ENCODE measurements around the gene CRYGB.

The CRYGB gene

GRCh38 chr2:208136716-208137094 lies 9.3 kb downstream of the CRYGB start:
- Histone ChIP-seq H3K4me1 (ENCODE audit: control insufficient read depth, insufficient read depth, low read depth, low read length) (no peaks in the 10 kb centered on the region), H3K4ac (ENCODE audit: low read depth in 1 of 2, low read length in 2 of 2) (no peak overlapping the region), H3K27ac (ENCODE audit: low read length, poor library complexity, severe bottlenecking) (no peak overlapping the region), H4K91ac (ENCODE audit: low read length) (no peak overlapping the region), H2BK15ac (ENCODE audit: low read depth, poor library complexity, severe bottlenecking) (no peak overlapping the region), H3K9ac (ENCODE audit: low read length) (no peak overlapping the region), H2BK12ac (ENCODE audit: low read length in 2 of 2) (no peak overlapping the region), H3K4me3 (ENCODE audit: insufficient read depth in 1 of 2, low read depth in 1 of 2, low read length in 2 of 2) (no peak overlapping the region), H3K4me2 (ENCODE audit: low read length, poor library complexity, severe bottlenecking) (no peak overlapping the region), H2AK5ac (ENCODE audit: low read length, severe bottlenecking) (no peak overlapping the region), H4K8ac (ENCODE audit: low read length) (no peak overlapping the region), H3K27me3 (ENCODE audit: control insufficient read depth in 1 of 2, insufficient read depth in 1 of 2, low read length in 2 of 2) (peaks cover 0 to 5% of the 10 kb centered on the region in 2 experiments), H3K14ac (ENCODE audit: low read length in 2 of 2) (no peak overlapping the region), H2BK120ac (ENCODE audit: low read depth, low read length) (no peak overlapping the region), H3K18ac (ENCODE audit: low read depth in 1 of 2, low read length in 2 of 2) (no peak overlapping the region), H3K36me3 (ENCODE audit: control insufficient read depth in 1 of 2, insufficient read depth in 2 of 2, low read depth in 1 of 2, low read length in 2 of 2) (no peaks in the 10 kb centered on the region), H2AFZ (ENCODE audit: low read depth, low read length) (no peak overlapping the region), H3K9me3 (ENCODE audit: control insufficient read depth, low read length) (no peaks in the 10 kb centered on the region), H2BK5ac (ENCODE audit: low read depth, low read length, poor library complexity, severe bottlenecking) (no peak overlapping the region), H3K23ac (ENCODE audit: low read length in 2 of 2) (no peak overlapping the region), H3K79me1 (replicated peaks; ENCODE audit: low read length, poor library complexity, severe bottlenecking) (no peaks in the 10 kb centered on the region)
- no peak for DNase-seq
- whole genome bisulfite sequencing: 76% methylated on average over 2 of the region's 2 CpGs

- Histone ChIP-seq H3K79me1 (replicated peaks; ENCODE audit: low read length, poor library complexity, severe bottlenecking) (no peaks in the 10 kb centered on the region), H2AFZ (ENCODE audit: low read depth, low read length) (no peak overlapping the region), H3K27ac (ENCODE audit: low read length, poor library complexity, severe bottlenecking) (no peak overlapping the region), H3K4me1 (ENCODE audit: control insufficient read depth, insufficient read depth, low read depth, low read length) (no peaks in the 10 kb centered on the region), H3K4me3 (ENCODE audit: insufficient read depth in 1 of 2, low read depth in 1 of 2, low read length in 2 of 2) (no peak overlapping the region), H3K36me3 (ENCODE audit: control insufficient read depth in 1 of 2, insufficient read depth in 2 of 2, low read depth in 1 of 2, low read length in 2 of 2) (no peaks in the 10 kb centered on the region), H3K4me2 (ENCODE audit: low read length, poor library complexity, severe bottlenecking) (no peak overlapping the region), H3K9ac (ENCODE audit: low read length) (no peak overlapping the region), H3K4ac (ENCODE audit: low read depth in 1 of 2, low read length in 2 of 2) (no peak overlapping the region), H2BK15ac (ENCODE audit: low read depth, poor library complexity, severe bottlenecking) (no peak overlapping the region), H3K14ac (ENCODE audit: low read length in 2 of 2) (no peak overlapping the region), H3K27me3 (ENCODE audit: control insufficient read depth in 1 of 2, insufficient read depth in 1 of 2, low read length in 2 of 2) (peaks cover 0 to 5% of the 10 kb centered on the region in 2 experiments), H4K8ac (ENCODE audit: low read length) (no peak overlapping the region), H2AK5ac (ENCODE audit: low read length, severe bottlenecking) (no peak overlapping the region), H4K91ac (ENCODE audit: low read length) (no peak overlapping the region), H2BK120ac (ENCODE audit: low read depth, low read length) (no peak overlapping the region), H2BK12ac (ENCODE audit: low read length in 2 of 2) (no peak overlapping the region), H3K18ac (ENCODE audit: low read depth in 1 of 2, low read length in 2 of 2) (no peak overlapping the region), H3K9me3 (ENCODE audit: control insufficient read depth, low read length) (no peaks in the 10 kb centered on the region), H3K23ac (ENCODE audit: low read length in 2 of 2) (no peak overlapping the region), H2BK5ac (ENCODE audit: low read depth, low read length, poor library complexity, severe bottlenecking) (no peak overlapping the region)
- 90% methylated on average over 10 of the region's 11 CpGs for WGBS
- DNase-seq: no peak
Measured at GRCh38 chr2:208135794-208136715, 9.9 kb downstream of the CRYGB start.

- Histone ChIP-seq H4K91ac (ENCODE audit: low read length) (no peak overlapping the region), H2BK5ac (ENCODE audit: low read depth, low read length, poor library complexity, severe bottlenecking) (no peak overlapping the region), H3K14ac (ENCODE audit: low read length in 2 of 2) (no peak overlapping the region), H3K27me3 (ENCODE audit: control insufficient read depth in 1 of 2, insufficient read depth in 1 of 2, low read length in 2 of 2) (peaks cover 0 to 5% of the 10 kb centered on the region in 2 experiments), H3K79me1 (replicated peaks; ENCODE audit: low read length, poor library complexity, severe bottlenecking) (no peaks in the 10 kb centered on the region), H4K8ac (ENCODE audit: low read length) (no peak overlapping the region), H3K9ac (ENCODE audit: low read length) (no peak overlapping the region), H2BK12ac (ENCODE audit: low read length in 2 of 2) (no peak overlapping the region), H2BK15ac (ENCODE audit: low read depth, poor library complexity, severe bottlenecking) (no peak overlapping the region), H3K4me3 (ENCODE audit: insufficient read depth in 1 of 2, low read depth in 1 of 2, low read length in 2 of 2) (no peak overlapping the region), H3K9me3 (ENCODE audit: control insufficient read depth, low read length) (no peaks in the 10 kb centered on the region), H3K27ac (ENCODE audit: low read length, poor library complexity, severe bottlenecking) (no peak overlapping the region), H3K4ac (ENCODE audit: low read depth in 1 of 2, low read length in 2 of 2) (no peak overlapping the region), H2AFZ (ENCODE audit: low read depth, low read length) (no peak overlapping the region), H2AK5ac (ENCODE audit: low read length, severe bottlenecking) (no peak overlapping the region), H3K18ac (ENCODE audit: low read depth in 1 of 2, low read length in 2 of 2) (no peak overlapping the region), H3K4me2 (ENCODE audit: low read length, poor library complexity, severe bottlenecking) (no peak overlapping the region), H3K36me3 (ENCODE audit: control insufficient read depth in 1 of 2, insufficient read depth in 2 of 2, low read depth in 1 of 2, low read length in 2 of 2) (no peaks in the 10 kb centered on the region), H3K23ac (ENCODE audit: low read length in 2 of 2) (no peak overlapping the region), H3K4me1 (ENCODE audit: control insufficient read depth, insufficient read depth, low read depth, low read length) (no peaks in the 10 kb centered on the region), H2BK120ac (ENCODE audit: low read depth, low read length) (no peak overlapping the region)
- no peak for DNase-seq
- 72% methylated on average over 8 of the region's 8 CpGs for WGBS
Measured at GRCh38 chr2:208134928-208135586, 10.9 kb downstream of the CRYGB start.

GRCh38 chr2:208130712-208131110 lies 15.2 kb downstream of the CRYGB start:
- no peak overlapping the region for H3K14ac ChIP-seq (ENCODE audit: low read length in 2 of 2)
- H2BK120ac ChIP-seq (ENCODE audit: low read depth, low read length): no peak overlapping the region
- no peak overlapping the region for H2AK5ac ChIP-seq (ENCODE audit: low read length, severe bottlenecking)
- H3K4me1 ChIP-seq (ENCODE audit: control insufficient read depth, insufficient read depth, low read depth, low read length): peaks cover 1% of the 10 kb centered on the region
- no peak overlapping the region for H2BK5ac ChIP-seq (ENCODE audit: low read depth, low read length, poor library complexity, severe bottlenecking)
- H2BK15ac ChIP-seq (ENCODE audit: low read depth, poor library complexity, severe bottlenecking): no peak overlapping the region
- no peak overlapping the region for H3K9ac ChIP-seq (ENCODE audit: low read length)
- no peak overlapping the region for H4K8ac ChIP-seq (ENCODE audit: low read length)
- H3K79me1 ChIP-seq (replicated peaks; ENCODE audit: low read length, poor library complexity, severe bottlenecking): no peaks in the 10 kb centered on the region
- H3K27me3 ChIP-seq (ENCODE audit: control insufficient read depth in 1 of 2, insufficient read depth in 1 of 2, low read length in 2 of 2): peaks cover 0 to 9% of the 10 kb centered on the region in 2 experiments
- no peak overlapping the region for H2AFZ ChIP-seq (ENCODE audit: low read depth, low read length)
- WGBS: 87% methylated on average over 6 of the region's 6 CpGs
- no peak overlapping the region for H3K4me2 ChIP-seq (ENCODE audit: low read length, poor library complexity, severe bottlenecking)
- H3K18ac ChIP-seq (ENCODE audit: low read depth in 1 of 2, low read length in 2 of 2): no peak overlapping the region
- H3K4me3 ChIP-seq (ENCODE audit: insufficient read depth in 1 of 2, low read depth in 1 of 2, low read length in 2 of 2): no peak overlapping the region
- no peak for DNase-seq
- H3K36me3 ChIP-seq (ENCODE audit: control insufficient read depth in 1 of 2, insufficient read depth in 2 of 2, low read depth in 1 of 2, low read length in 2 of 2): no peaks in the 10 kb centered on the region
- H2BK12ac ChIP-seq (ENCODE audit: low read length in 2 of 2): no peak overlapping the region
- H3K23ac ChIP-seq (ENCODE audit: low read length in 2 of 2): no peak overlapping the region
- no peaks in the 10 kb centered on the region for H3K9me3 ChIP-seq (ENCODE audit: control insufficient read depth, low read length)
- no peak overlapping the region for H3K4ac ChIP-seq (ENCODE audit: low read depth in 1 of 2, low read length in 2 of 2)
- no peak overlapping the region for H3K27ac ChIP-seq (ENCODE audit: low read length, poor library complexity, severe bottlenecking)
- H4K91ac ChIP-seq (ENCODE audit: low read length): no peak overlapping the region

Data from mesenchymal stem cell (in vitro differentiated cells and primary cell).